SK-N-SH (cell line): ENCODE data around the gene SHMT2. TPM values are rescaled to one million over a fixed set of nuclear protein-coding genes. Genes with fewer than 3 reads are reported as not detected.

Experiments used
- CTCF ChIA-PET: fragments of 300-600, 350-600 bp; formaldehyde crosslinking; extraction: SDS; loops from one replicate; lab custom pipeline; 2021; lab: Yijun Ruan, JAX
- POLR2A ChIA-PET: fragments of 350-600 bp; sonication (Branson Sonifier 250); formaldehyde crosslinking; extraction: SDS; loops from one replicate; lab custom pipeline; 2020; ENCODE audit warnings: antibody characterized with exemption, inconsistent platforms; lab: Yijun Ruan, JAX
- DNase-seq: peaks from one replicate; pipeline ENCODE4 v3.0.0; 2012
- H2AFZ ChIP-seq: fragments of 200-600 bp; sonication (generic); 2 replicates; pipeline ENCODE4 v1.8.1; 2016; ENCODE audit warnings: antibody characterized with exemption, mild to moderate bottlenecking, low read depth
- H3F3A ChIP-seq: fragments of 200-600 bp; sonication (generic); replicated peaks from 2 replicates; pipeline ENCODE3; 2016; ENCODE audit warnings: antibody characterized with exemption, mild to moderate bottlenecking; ENCODE audit not compliant: insufficient read depth
- H3K27ac ChIP-seq, 2 experiments: fragments of 200-500 bp in 1 of 2; fragments of 200-600 bp in 1 of 2; sonication (Bioruptor generic) in 1 of 2; sonication (generic), shearing (Covaris generic) in 1 of 2; 2 replicates each; pipeline versions ENCODE4 v1.5.1 to v1.6.1; 2014 to 2016; ENCODE audit warnings: low read depth in 2 of 2, inconsistent platforms in 1 of 2, low read length in 1 of 2, mild to moderate bottlenecking in 1 of 2, mixed read lengths in 1 of 2
- H3K27me3 ChIP-seq: fragments of 200-600 bp; sonication (generic), shearing (Covaris generic); 2 replicates; pipeline ENCODE4 v1.6.1; 2016; ENCODE audit warnings: mixed run types; ENCODE audit not compliant: insufficient read depth
- H3K36me3 ChIP-seq, 2 experiments: fragments of 200-500 bp in 1 of 2; fragments of 200-600 bp in 1 of 2; sonication (Bioruptor generic) in 1 of 2; sonication (generic) in 1 of 2; replicated peaks in 1 of 2; 2 replicates each; pipeline versions ENCODE3 to v1.5.1; 2014 to 2016; ENCODE audit warnings: low read length in 1 of 2, mild to moderate bottlenecking in 1 of 2; ENCODE audit not compliant: insufficient read depth in 2 of 2, control insufficient read depth in 1 of 2
- H3K4me1 ChIP-seq, 2 experiments: fragments of 200-500 bp in 1 of 2; fragments of 200-600 bp in 1 of 2; sonication (Bioruptor generic) in 1 of 2; sonication (generic), shearing (Covaris generic) in 1 of 2; 2 replicates each; pipeline versions ENCODE4 v1.5.1 to v1.6.1; 2014 to 2016; ENCODE audit warnings: low read depth in 1 of 2, low read length in 1 of 2, mixed run types in 1 of 2; ENCODE audit not compliant: insufficient read depth in 2 of 2, control insufficient read depth in 1 of 2
- H3K4me2 ChIP-seq: fragments of 200-600 bp; sonication (generic), shearing (Covaris generic); 2 replicates; pipeline ENCODE4 v1.6.1; 2017; ENCODE audit warnings: mixed run types
- H3K4me3 ChIP-seq, 2 experiments: fragments of 200-500 bp in 1 of 2; fragments of 200-600 bp in 1 of 2; sonication (Bioruptor generic) in 1 of 2; sonication (generic), shearing (Covaris generic) in 1 of 2; 2 replicates each; pipeline versions ENCODE4 v1.5.1 to v1.8.1; 2014 to 2016; ENCODE audit warnings: low read depth in 2 of 2, inconsistent platforms in 1 of 2, low read length in 1 of 2, mild to moderate bottlenecking in 1 of 2, mixed read lengths in 1 of 2, moderate library complexity in 1 of 2
- H3K79me2 ChIP-seq: fragments of 200-600 bp; sonication (generic); 2 replicates; pipeline ENCODE4 v1.8.1; 2017; ENCODE audit warnings: mild to moderate bottlenecking; ENCODE audit not compliant: insufficient read depth
- H3K9ac ChIP-seq: fragments of 200-600 bp; sonication (generic); 2 replicates; pipeline ENCODE4 v1.6.1; 2017; ENCODE audit warnings: mixed run types
- H3K9me2 ChIP-seq: fragments of 200-600 bp; sonication (generic); 2 replicates; pipeline ENCODE4 v1.6.1; 2017; ENCODE audit warnings: mixed run types
- H3K9me3 ChIP-seq: fragments of 200-600 bp; sonication (generic); 2 replicates; pipeline ENCODE4 v1.6.1; 2017; ENCODE audit warnings: mixed run types, mild to moderate bottlenecking, moderate library complexity
- H4K20me1 ChIP-seq: fragments of 200-600 bp; sonication (generic); 2 replicates; pipeline ENCODE4 v1.6.1; 2017; ENCODE audit warnings: mild to moderate bottlenecking, mixed run types; ENCODE audit not compliant: insufficient read depth
- ELF1 ChIP-seq: IDR thresholded peaks from 2 replicates; pipeline ENCODE4 v1.4.0; 2012
- EP300 ChIP-seq, 2 experiments: IDR thresholded peaks; 2 replicates each; pipeline versions ENCODE4 v1.4.0 to v1.6.1; 2012; ENCODE audit warnings: borderline replicate concordance in 1 of 2, low read depth in 1 of 2, low read length in 1 of 2
- EZH2phosphoT487 ChIP-seq: fragments of 200-600 bp; sonication (generic); IDR thresholded peaks from 2 replicates; pipeline ENCODE4 v1.6.1; 2017; ENCODE audit warnings: low read depth, mixed run types, mild to moderate bottlenecking, antibody characterized with exemption, moderate library complexity, borderline replicate concordance
- FOXM1 ChIP-seq: IDR thresholded peaks from 2 replicates; pipeline ENCODE4 v1.4.0; 2012; ENCODE audit warnings: low read depth, mild to moderate bottlenecking
- GABPA ChIP-seq: IDR thresholded peaks from 2 replicates; pipeline ENCODE4 v1.4.0; 2012; ENCODE audit warnings: low read depth, mild to moderate bottlenecking
- GATA2 ChIP-seq: sonication (generic); formaldehyde crosslinking; IDR thresholded peaks from 2 replicates; pipeline ENCODE4 v1.5.0; 2020; ENCODE audit warnings: mild to moderate bottlenecking, missing genetic modification reagents
- NRF1 ChIP-seq: IDR thresholded peaks from 2 replicates; pipeline ENCODE4 v1.6.1; 2012; ENCODE audit warnings: low read depth, mild to moderate bottlenecking, low read length
- POLR2AphosphoS5 ChIP-seq: IDR thresholded peaks from 2 replicates; pipeline ENCODE4 v1.6.1; 2012; ENCODE audit warnings: low read depth, low read length
- SMC3 ChIP-seq: IDR thresholded peaks from 2 replicates; pipeline ENCODE4 v1.6.1; 2012; ENCODE audit warnings: low read depth, low read length, improper control_type of control experiment
- TCF12 ChIP-seq: IDR thresholded peaks from 2 replicates; pipeline ENCODE4 v1.4.0; 2012
- WGBS: methylation state at CpG from one replicate; pipeline ENCODE4 v1.1.6; 2017; ENCODE audit warnings: low lambda C conversion rate; 5-methylcytosine and 5-hydroxymethylcytosine counted together
- polyA plus RNA-seq, 3 experiments: library from polyadenylated mRNA; depleted of rRNA; stranded (reverse); fragments of >200 nt; gene quantifications; 2 replicates each; pipeline ENCODE4 v1.2.3, GENCODE V29; 2012
- TF ChIP-seq, protein P1 (sequence below): fragments of 150-350 bp; IDR thresholded peaks from 2 replicates; pipeline ENCODE4 v1.6.1; 2016; ENCODE audit warnings: mild to moderate bottlenecking, low read depth, low read length
- TF ChIP-seq, protein P2 (sequence below): fragments of 200-600 bp; sonication (generic); IDR thresholded peaks from 2 replicates; pipeline ENCODE4 v1.6.1; 2017; ENCODE audit warnings: antibody characterized with exemption, mild to moderate bottlenecking, moderate library complexity
- TF ChIP-seq, protein P3 (sequence below): IDR thresholded peaks from 2 replicates; pipeline ENCODE4 v1.4.0; 2012; ENCODE audit warnings: low read depth, borderline replicate concordance
- TF ChIP-seq, protein P4 (sequence below): IDR thresholded peaks from 2 replicates; pipeline ENCODE4 v1.4.0; 2012; ENCODE audit warnings: low read depth

SHMT2 gene
- polyA plus RNA-seq, 1 of the 3 experiments (the other 2 are of a cell fraction), result 204 TPM

DNA sequence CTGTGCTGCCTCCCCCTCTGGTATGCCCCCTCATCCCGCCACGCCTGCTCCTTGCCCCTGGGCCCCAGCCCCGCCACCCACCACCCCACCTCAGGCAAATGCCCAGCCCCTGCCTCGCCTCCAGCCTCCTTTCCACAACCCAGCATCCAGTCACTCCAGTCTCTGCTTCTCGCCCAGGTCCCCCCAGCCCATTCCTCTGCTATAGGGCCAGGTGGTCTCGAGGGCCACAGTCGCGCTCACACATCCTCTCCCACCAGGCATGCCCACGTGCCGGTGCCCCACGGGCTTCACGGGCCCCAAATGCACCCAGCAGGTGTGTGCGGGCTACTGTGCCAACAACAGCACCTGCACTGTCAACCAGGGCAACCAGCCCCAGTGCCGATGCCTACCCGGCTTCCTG lies 19.1 kb upstream of the SHMT2 start (continued):
- TF ChIP-seq, protein P1, sequence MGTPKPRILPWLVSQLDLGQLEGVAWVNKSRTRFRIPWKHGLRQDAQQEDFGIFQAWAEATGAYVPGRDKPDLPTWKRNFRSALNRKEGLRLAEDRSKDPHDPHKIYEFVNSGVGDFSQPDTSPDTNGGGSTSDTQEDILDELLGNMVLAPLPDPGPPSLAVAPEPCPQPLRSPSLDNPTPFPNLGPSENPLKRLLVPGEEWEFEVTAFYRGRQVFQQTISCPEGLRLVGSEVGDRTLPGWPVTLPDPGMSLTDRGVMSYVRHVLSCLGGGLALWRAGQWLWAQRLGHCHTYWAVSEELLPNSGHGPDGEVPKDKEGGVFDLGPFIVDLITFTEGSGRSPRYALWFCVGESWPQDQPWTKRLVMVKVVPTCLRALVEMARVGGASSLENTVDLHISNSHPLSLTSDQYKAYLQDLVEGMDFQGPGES, result no peak

DNA sequence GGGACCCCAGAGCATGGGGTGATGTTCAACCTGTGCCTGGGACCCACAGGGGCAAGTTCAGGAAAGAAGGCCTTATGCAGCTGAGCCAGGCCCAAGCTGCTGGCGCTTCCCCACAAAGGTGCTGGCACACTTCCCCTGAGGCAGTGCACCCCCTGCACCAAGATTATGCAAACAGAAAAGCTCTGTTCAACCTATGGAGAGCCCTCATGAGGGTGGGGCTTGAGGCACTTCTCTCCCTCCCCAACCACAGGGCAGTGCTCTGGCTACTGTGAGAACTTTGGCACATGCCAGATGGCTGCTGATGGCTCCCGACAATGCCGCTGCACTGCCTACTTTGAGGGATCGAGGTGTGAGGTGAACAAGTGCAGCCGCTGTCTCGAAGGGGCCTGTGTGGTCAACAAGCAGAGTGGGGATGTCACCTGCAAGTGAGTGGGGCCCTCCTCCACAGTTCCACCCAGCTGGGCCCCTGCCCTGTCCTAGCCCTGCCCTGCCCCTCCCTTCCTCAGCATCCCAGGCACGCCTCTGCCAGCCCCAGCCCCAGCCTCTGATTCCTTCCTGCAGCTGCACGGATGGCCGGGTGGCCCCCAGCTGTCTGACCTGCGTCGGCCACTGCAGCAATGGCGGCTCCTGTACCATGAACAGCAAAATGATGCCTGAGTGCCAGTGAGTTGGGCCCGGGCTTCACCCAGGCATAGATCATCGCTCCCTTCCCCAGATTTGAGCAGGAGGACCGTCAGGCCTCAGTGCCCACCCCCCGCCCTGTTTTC lies 18.4 kb upstream of the SHMT2 start:
- Histone ChIP-seq H3F3A (peaks cover 13% of the 10 kb centered on the region), H3K4me3 (no peak overlapping the region), H4K20me1 (0 out of 2 replicates have a peak, but pooled peaks cover 6% of the 10 kb centered on the region), H3K4me2 (no peak overlapping the region), H3K9me2 (no peaks in the 10 kb centered on the region), H3K36me3 (peaks cover 0 to 25% of the 10 kb centered on the region in 2 experiments), H3K9ac (no peak overlapping the region), H3K4me1 (peaks cover 0 to 13% of the 10 kb centered on the region in 2 experiments; a peak in 1 of 4 replicates), H3K27me3 (peaks cover 12% of the 10 kb centered on the region), H3K79me2 (no peaks in the 10 kb centered on the region), H3K27ac (no peak overlapping the region), H3K9me3 (no peaks in the 10 kb centered on the region), H2AFZ (no peak overlapping the region)
- ChIA-PET POLR2A (no interaction called here), CTCF (interaction anchor here (15.9 kb wide), 1 partner anchor 27 kb away, joined by 937 read pairs; the partner anchor contains the start of genes SHMT2 and STAC3)
- WGBS, result 75% methylated on average over 10 of the region's 16 CpGs
- DNase-seq, result no peak
- TF ChIP-seq GATA2 (CRISPR knock-in tag) (no peak), TCF12 (no peak), ELF1 (no peak), GABPA (no peak), EZH2phosphoT487 (no peak), FOXM1 (no peak), EP300 (IDR thresholded peaks at IDR 0.05; ENCODE audit: borderline replicate concordance in 1 of 2, low read depth in 1 of 2, low read length in 1 of 2) (no peak), POLR2AphosphoS5 (no peak), NRF1 (no peak), SMC3 (no peak)
- TF ChIP-seq, protein P2, sequence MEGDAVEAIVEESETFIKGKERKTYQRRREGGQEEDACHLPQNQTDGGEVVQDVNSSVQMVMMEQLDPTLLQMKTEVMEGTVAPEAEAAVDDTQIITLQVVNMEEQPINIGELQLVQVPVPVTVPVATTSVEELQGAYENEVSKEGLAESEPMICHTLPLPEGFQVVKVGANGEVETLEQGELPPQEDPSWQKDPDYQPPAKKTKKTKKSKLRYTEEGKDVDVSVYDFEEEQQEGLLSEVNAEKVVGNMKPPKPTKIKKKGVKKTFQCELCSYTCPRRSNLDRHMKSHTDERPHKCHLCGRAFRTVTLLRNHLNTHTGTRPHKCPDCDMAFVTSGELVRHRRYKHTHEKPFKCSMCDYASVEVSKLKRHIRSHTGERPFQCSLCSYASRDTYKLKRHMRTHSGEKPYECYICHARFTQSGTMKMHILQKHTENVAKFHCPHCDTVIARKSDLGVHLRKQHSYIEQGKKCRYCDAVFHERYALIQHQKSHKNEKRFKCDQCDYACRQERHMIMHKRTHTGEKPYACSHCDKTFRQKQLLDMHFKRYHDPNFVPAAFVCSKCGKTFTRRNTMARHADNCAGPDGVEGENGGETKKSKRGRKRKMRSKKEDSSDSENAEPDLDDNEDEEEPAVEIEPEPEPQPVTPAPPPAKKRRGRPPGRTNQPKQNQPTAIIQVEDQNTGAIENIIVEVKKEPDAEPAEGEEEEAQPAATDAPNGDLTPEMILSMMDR, result no peak
- TF ChIP-seq, protein P3, sequence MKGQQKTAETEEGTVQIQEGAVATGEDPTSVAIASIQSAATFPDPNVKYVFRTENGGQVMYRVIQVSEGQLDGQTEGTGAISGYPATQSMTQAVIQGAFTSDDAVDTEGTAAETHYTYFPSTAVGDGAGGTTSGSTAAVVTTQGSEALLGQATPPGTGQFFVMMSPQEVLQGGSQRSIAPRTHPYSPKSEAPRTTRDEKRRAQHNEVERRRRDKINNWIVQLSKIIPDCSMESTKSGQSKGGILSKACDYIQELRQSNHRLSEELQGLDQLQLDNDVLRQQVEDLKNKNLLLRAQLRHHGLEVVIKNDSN, result no peak
- TF ChIP-seq, protein P4, sequence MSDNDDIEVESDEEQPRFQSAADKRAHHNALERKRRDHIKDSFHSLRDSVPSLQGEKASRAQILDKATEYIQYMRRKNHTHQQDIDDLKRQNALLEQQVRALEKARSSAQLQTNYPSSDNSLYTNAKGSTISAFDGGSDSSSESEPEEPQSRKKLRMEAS, result no peak
- TF ChIP-seq, all 33 proteins: peak for 0
